GM19395 (cell line): ENCODE measurements around the gene HSF2BP.
"Not testable (repeated sequence)": the region's sequence is repeated elsewhere in the genome, so short reads cannot be mapped to it uniquely, and the experiment has no call there.

Experiments
- ATAC-seq: cut with Tn5 transposase; IDR thresholded peaks from one replicate; pipeline ENCODE4 v1.9.1; 2021; ENCODE audit warnings: mild to moderate bottlenecking, moderate library complexity; ENCODE audit not compliant: unreplicated experiment

HSF2BP gene

GRCh38 chr21:43570195-43570594 lies 89.1 kb downstream of the HSF2BP start:
- ATAC-seq, result not testable (repeated sequence)

GRCh38 chr21:43562451-43562850 lies 96.8 kb downstream of the HSF2BP start:
- not testable (repeated sequence) for ATAC-seq

GRCh38 chr21:43540561-43540960 lies 118.7 kb downstream of the HSF2BP start:
- not testable (repeated sequence) for ATAC-seq

GRCh38 chr21:43522495-43523131 lies 136.7 kb downstream of the HSF2BP start:
- not testable (repeated sequence) for ATAC-seq

GRCh38 chr21:43517701-43518100 lies 141.6 kb downstream of the HSF2BP start:
- not testable (repeated sequence) for ATAC-seq

- ATAC-seq, result not testable (repeated sequence)
These were observed 142.2 kb downstream of the HSF2BP start for GRCh38 chr21:43516860-43517627.

GRCh38 chr21:43516295-43516847 lies 142.9 kb downstream of the HSF2BP start:
- ATAC-seq, result not testable (repeated sequence)

- not testable (repeated sequence) for ATAC-seq
These were observed 144.5 kb downstream of the HSF2BP start for GRCh38 chr21:43514834-43515233.

GRCh38 chr21:43513023-43513422 lies 146.3 kb downstream of the HSF2BP start:
- ATAC-seq, result not testable (repeated sequence)

GRCh38 chr21:43511209-43511608 lies 148.1 kb downstream of the HSF2BP start:
- ATAC-seq, result not testable (repeated sequence)

GRCh38 chr21:43510669-43511068 lies 148.6 kb downstream of the HSF2BP start:
- ATAC-seq, result not testable (repeated sequence)

GRCh38 chr21:43503892-43504291 lies 155.4 kb downstream of the HSF2BP start:
- ATAC-seq, result not testable (repeated sequence)

GRCh38 chr21:43503075-43503750 lies 156.1 kb downstream of the HSF2BP start:
- ATAC-seq, result not testable (repeated sequence)

- ATAC-seq, result not testable (repeated sequence)
These were observed 156.7 kb downstream of the HSF2BP start for GRCh38 chr21:43502407-43503071.

GRCh38 chr21:43498924-43499323 lies 160.4 kb downstream of the HSF2BP start:
- not testable (repeated sequence) for ATAC-seq

GRCh38 chr21:43498065-43498464 lies 161.2 kb downstream of the HSF2BP start:
- not testable (repeated sequence) for ATAC-seq

- not testable (repeated sequence) for ATAC-seq
These were observed 164.8 kb downstream of the HSF2BP start for GRCh38 chr21:43494279-43495012.

GRCh38 chr21:43493471-43493870 lies 165.8 kb downstream of the HSF2BP start:
- ATAC-seq, result not testable (repeated sequence)

- ATAC-seq, result not testable (repeated sequence)
These were observed 171.1 kb downstream of the HSF2BP start for GRCh38 chr21:43488235-43488634.

- ATAC-seq, result not testable (repeated sequence)
These were observed 173.2 kb downstream of the HSF2BP start for GRCh38 chr21:43486051-43486450.
